PC-3 (cell line): ENCODE results near the gene ARHGEF3.
"Not testable (repeated sequence)": the region's sequence is repeated elsewhere in the genome, so short reads cannot be mapped to it uniquely, and the experiment has no call there.

Experiments used
- EZH2 ChIP-seq: fragments of 300-600 bp; sonication (generic); IDR thresholded peaks from one replicate; pipeline ENCODE4 v1.6.1; 2017; ENCODE audit warnings: antibody characterized with exemption, mild to moderate bottlenecking, low read length; ENCODE audit not compliant: unreplicated experiment
- TF ChIP-seq, protein P1 (sequence below): fragments of 300-600 bp; sonication (generic); conservative IDR thresholded peaks from 2 replicates; pipeline ENCODE4 v1.5.1; 2017; ENCODE audit warnings: antibody characterized with exemption, low read depth, mild to moderate bottlenecking, low read length

DNA sequence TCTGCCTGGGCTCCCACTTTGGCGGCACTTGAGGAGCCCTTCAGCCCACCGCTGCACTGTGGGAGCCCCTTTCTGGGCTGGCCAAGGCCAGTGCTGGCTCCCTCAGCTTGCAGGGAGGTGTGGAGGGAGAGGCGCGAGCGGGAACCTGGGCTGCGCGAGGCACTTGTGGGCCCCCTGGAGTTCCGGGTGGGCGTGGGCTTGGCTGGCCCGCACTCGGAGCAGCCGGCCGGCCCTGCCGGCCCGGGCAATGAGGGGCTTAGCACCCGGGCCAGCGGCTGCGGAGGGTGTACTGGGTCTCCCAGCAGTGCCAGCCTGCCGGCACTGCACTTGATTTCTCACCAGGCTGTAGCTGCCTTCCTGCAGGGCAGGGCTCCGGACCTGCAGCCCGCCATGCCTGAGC lies 82.9 kb downstream of the ARHGEF3 start:
- TF ChIP-seq, protein P1, sequence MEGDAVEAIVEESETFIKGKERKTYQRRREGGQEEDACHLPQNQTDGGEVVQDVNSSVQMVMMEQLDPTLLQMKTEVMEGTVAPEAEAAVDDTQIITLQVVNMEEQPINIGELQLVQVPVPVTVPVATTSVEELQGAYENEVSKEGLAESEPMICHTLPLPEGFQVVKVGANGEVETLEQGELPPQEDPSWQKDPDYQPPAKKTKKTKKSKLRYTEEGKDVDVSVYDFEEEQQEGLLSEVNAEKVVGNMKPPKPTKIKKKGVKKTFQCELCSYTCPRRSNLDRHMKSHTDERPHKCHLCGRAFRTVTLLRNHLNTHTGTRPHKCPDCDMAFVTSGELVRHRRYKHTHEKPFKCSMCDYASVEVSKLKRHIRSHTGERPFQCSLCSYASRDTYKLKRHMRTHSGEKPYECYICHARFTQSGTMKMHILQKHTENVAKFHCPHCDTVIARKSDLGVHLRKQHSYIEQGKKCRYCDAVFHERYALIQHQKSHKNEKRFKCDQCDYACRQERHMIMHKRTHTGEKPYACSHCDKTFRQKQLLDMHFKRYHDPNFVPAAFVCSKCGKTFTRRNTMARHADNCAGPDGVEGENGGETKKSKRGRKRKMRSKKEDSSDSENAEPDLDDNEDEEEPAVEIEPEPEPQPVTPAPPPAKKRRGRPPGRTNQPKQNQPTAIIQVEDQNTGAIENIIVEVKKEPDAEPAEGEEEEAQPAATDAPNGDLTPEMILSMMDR = not testable (repeated sequence)
- not testable (repeated sequence) for TF ChIP-seq EZH2
